ENCODE data around the gene RPL7A.

The RPL7A gene

DNA sequence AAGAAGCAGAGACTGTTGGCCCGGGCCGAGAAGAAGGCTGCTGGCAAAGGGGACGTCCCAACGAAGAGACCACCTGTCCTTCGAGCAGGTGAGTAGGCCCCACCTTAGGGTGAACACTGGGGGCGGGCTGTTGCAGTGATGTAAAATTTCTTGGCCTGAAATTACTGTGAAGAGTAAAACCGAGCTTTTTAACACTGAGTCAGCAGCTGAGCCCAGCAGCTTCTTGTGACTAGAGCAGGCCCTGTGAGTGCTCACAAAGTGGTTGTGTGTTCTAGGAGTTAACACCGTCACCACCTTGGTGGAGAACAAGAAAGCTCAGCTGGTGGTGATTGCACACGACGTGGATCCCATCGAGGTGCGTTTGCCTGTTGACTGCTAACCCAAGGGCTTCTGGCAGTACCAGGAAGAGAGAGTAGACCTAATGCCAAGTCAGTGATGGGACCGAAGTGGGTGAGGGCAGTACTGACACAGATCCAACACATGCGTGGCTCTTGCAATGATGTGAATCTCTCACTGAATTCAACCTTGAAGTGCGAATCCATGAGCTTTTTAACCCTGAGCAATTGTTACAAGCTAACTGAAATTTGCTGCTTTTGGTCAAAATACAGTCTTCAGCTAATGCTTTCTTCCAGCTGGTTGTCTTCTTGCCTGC, 2.1 kb downstream of the RPL7A start:
- no peak for DNase-seq

DNA sequence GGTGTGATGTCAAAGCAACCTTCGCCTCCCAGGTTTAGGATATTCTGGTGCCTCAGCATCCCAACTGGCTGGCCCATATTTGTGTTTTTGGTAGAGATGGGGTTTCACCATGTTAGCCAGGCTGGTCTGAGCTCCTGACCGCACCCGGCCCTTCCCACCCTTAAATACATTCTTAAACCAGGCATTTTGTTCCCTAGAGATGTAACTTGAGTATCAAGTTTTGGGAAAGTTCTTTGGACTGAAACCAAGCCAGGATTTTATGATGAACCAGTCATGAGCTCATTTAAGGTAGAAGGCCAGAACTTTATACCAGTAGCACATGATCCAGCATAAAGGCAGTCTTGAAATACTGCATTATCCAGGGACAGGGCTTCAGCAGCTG, 3.5 kb downstream of the RPL7A start:
- DNase-seq: no peak

GRCh38 chr9:133351908-133352634, 4.1 kb downstream of the RPL7A start:
- no peak for DNase-seq

- DNase-seq: no peak
Observed at GRCh38 chr9:133352635-133353340, 4.8 kb downstream of the RPL7A start.

DNA sequence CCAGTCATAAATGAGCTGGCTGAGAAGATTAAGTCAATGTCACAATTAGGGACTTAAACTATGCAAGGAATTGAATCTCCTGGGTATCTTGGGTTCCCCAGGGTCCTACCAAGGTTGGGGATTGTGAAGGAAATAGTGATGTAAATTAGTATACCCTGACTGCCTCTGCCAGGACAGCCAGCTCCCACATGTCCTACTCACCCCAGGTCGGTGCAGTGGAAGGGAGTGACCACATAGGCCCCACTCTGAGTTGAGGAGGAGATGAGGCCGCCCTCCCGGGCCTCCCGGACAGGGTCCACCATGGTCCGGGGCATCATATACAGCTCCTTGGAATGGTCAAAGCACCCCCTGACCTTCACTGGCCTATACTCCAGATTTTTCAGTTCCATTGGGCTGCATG, 5.5 kb downstream of the RPL7A start:
- no peak for DNase-seq

GRCh38 chr9:133354766-133355165, 6.7 kb downstream of the RPL7A start:
- no peak for DNase-seq

DNA sequence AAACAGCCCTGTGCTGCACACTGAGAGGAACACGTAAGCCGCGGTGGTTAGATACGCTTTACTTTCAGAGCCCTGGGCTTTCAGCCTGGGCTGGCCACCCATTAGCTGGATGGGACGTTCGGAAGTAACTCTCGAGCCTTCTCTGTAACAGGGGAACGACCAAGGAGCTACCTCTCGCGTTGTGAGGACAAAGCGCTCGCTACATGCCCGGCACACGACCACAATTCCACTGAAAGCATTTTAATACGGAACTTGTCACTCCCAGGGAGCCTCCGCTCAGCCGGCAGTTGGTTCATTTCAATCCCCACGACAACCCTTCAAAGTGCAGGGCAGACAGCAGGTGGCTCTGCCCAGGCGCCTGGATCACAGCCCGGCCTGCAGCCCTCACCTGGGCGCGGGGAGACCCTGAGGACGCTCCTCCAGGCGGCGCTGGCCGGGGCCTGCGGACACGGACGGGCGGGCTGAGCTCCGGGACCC, 7.9 kb downstream of the RPL7A start:
- no peak for DNase-seq

DNA sequence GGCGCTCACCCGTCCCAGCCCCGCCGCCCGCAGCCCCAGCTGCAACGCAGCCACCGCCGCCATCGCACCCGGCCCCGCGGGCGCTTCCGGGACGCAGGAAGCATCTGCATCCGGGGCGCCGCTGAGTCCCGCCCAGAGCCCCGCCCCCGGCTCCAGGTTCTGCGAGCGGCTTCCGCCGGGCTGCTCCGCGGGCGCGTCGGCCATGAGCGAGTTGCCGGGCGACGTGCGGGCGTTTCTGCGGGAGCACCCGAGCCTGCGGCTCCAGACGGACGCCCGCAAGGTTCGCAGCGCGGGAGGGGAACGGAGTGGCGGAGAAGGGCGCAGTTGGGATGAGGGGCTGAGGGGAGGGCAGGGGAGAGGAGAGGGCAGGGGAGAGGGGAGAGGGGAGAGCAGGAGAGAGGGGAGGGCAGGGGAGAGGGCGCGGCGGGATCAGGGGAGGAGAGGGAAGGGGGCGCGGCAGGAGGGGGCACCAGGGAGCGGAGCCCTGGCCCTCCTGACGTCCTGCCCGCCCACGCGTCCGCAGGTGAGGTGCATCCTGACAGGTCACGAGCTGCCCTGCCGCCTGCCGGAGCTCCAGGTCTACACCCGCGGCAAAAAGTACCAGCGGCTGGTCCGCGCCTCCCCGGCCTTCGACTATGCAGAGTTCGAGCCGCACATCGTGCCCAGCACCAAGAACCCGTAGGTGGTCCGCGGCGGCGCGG, 8.5 kb downstream of the RPL7A start, which contains the start of the genes SURF1 and SURF2:
TSS of gene SURF1 (minus strand) at position 97 of the 701 bp plus-strand sequence. CDS start at position 63, 34 bp downstream.
TSS of gene SURF2 (plus strand) at position 160 of the 701 bp plus-strand sequence. CDS start at position 203, 43 bp downstream.
- DNase-seq: no peak

DNA sequence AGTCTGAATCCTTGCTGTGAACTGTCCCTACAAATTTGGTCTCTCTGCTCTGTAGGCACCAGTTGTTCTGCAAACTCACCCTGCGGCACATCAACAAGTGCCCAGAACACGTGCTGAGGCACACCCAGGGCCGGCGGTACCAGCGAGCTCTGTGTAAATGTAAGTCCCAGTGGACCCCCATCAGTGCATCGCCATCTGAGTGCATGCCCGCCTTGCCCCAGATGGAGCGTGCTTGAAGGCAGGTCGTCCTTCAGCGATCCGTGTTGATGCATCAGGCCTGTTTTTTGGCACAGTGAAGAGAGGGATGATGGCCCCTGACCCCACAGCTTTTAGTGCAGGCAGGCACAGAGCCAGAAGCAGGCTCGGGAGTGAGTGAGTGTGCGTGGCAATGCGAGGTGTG, 9.6 kb downstream of the RPL7A start:
- DNase-seq: no peak

GRCh38 chr9:133359399-133360175, 11.6 kb downstream of the RPL7A start:
- no peak for DNase-seq

- no peak for DNase-seq
Observed at GRCh38 chr9:133360400-133361393, 12.7 kb downstream of the RPL7A start.

GRCh38 chr9:133361507-133362092, 13.6 kb downstream of the RPL7A start:
- DNase-seq: no peak

DNA sequence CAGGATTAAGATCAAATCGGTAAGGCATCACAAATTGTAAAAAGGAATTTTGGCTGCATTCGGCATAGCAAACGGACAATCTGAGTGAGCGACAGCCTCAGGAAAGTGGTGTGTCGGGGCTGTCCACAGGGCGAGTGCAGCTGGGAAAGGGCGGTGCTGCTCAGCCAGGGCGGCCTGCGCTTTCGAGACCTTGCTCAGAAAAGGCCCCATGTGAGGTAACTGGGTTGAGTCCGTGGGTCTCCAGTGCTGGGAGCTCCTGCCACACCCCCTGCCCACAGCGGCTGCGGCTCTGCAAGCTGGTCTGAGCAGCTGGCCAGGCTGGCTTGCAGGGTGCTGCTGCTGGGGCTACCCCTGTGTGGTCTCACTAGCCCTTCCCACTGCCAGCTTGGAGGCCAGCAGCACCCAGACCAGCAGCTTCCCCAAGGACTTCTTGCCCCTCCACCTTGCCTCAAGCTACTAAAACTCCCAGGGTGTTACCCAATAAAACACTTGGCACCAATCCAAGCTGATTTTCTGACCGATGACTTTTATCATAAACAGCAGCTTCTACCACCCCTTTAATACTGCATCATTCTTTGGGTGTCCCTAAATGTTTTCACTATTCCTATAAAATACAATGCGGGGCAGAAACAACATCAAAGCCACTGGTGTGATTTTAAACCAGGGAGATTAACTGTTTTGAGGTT, 14.5 kb downstream of the RPL7A start:
- DNase-seq: no peak

DNA sequence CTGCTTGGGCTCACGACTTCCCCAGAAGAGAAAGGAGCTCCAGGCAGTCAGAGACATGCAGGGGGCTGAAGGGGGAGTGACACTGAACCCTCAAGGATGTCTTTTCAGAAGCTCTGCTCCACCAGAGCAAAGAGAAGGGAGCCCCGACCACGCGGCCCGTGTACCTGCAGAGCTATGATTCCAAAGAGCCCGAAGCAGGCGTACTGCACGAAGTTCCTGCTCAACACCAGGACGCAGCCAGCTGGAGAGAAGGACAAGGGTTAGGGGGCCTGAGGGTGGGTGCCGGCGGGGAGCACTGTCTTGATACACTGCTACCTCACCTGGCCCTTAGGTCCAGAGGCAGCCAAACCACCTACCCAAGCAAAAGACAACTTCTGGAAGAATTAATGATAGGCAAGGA, 18.4 kb downstream of the RPL7A start:
- DNase-seq: no peak

DNA sequence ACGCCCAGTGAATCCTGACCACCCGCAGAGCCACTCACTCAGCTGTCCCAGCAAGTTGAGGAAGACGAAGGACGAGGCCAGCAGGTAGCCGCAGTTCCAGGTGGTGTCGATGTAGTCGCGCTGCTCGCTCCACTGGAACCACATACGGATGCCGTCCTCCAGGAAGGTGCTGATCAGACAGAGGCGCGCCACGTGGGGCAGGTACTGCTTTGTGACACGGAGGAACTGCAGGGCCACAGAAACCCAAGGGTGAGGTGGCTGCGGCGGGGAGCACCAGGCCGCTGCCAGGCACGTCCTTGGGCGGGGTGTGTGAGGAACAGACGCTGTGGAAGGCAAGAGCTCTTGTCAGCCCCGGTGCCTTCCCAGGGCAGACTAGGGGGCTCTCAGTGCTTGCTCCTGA, 19.2 kb downstream of the RPL7A start:
- no peak for DNase-seq

- no peak for DNase-seq
Observed at GRCh38 chr9:133367778-133368177, 19.8 kb downstream of the RPL7A start.

DNA sequence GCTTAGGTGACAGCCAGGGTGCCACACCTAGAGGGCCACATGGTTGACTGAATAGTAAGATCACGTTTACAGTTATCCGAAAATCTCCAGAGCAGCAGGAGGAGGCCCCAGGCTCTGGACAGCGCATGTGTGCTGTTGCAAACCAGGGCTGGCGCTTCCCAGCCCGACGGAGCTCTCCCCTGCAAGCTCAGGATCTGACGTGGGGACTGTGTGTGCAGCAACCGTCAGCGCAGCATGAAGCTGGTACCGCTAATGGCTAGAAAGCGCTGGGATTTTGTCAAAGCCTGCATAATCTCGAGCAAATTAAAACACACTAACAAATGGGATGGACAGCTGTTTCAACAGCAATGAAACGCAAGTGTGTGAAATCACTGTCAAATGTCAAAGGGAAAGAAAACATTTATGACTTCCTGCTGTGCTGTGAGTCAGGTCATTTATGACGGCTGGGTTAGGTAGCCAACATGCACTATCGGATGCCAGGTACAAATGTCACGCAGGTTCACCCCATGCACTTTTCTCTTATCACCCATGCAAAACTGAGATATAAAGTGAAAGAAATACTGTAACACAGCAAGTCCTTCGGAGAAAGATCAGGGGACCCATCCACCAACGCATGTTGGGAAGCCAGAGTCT, 20.3 kb downstream of the RPL7A start:
- no peak for DNase-seq

DNA sequence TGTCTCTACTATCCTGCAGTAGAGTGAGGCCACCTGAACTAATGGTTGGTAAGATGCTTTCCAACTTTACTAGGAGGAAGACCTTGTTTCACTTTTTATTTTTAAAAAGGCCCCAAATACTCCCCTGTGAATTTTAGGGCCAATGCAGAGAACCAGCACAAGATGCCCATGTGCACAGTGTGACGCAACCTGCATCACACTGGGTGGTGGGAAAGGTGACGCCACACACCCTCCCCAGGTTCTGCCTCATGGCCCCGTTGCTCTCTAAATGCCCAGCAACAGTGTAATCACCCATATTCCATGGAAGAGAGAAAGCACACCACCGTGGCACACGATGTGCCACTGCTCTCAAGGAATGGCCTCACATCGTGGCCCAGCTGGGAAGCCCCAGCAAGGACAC, 21.4 kb downstream of the RPL7A start:
- DNase-seq: no peak

DNA sequence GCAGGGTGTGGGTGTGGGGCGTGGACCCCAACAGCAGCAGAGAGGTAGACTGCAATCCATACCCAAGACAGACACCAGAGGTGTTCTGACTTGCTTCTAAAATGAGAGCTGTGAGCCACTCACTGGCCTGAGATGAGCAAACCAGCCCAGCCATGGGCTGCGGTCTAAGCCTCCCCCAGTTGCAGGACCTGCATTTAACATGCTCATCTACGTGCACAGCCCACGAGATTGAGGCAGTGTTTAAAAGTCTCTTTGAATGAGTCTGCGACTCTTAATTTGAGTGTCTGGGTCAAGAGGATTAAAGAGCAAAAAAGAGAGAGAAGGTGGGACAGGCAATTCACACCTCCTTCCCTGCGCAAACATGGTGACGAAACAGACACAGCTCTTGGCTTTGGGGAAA, 21.9 kb downstream of the RPL7A start:
- DNase-seq: no peak

- no peak for DNase-seq
Observed at GRCh38 chr9:133370685-133371084, 22.7 kb downstream of the RPL7A start.

Data from NCI-H187 treated with DMSO at 0.1 percent for 48 hours (cell line).